H9 (cell line): Measurements from ENCODE around the gene AURKA. TPM values are rescaled to one million over a fixed set of nuclear protein-coding genes. Genes with fewer than 3 reads are reported as not detected.
"Not testable (repeated sequence)": the region's sequence is repeated elsewhere in the genome, so short reads cannot be mapped to it uniquely, and the experiment has no call there.

ENCODE experiments used
- DNase-seq: peaks from one replicate; pipeline ENCODE4 v3.0.0-alpha.2; 2017
- H2AFZ ChIP-seq: one replicate; pipeline ENCODE4 v1.6.1; 2013; ENCODE audit warnings: mild to moderate bottlenecking, low read length, control low read depth, moderate library complexity
- H2AK5ac ChIP-seq: 2 replicates; pipeline ENCODE4 v1.6.1; 2013; ENCODE audit warnings: low read length, control low read depth, mixed read lengths; ENCODE audit not compliant: insufficient read length
- H2BK120ac ChIP-seq: one replicate; pipeline ENCODE4 v1.6.1; 2013; ENCODE audit warnings: low read depth, mild to moderate bottlenecking, low read length, control low read depth, inconsistent platforms; ENCODE audit not compliant: poor library complexity, severe bottlenecking
- H2BK12ac ChIP-seq: 2 replicates; pipeline ENCODE4 v1.6.1; 2013; ENCODE audit warnings: low read length, control low read depth, mixed read lengths, low read depth; ENCODE audit not compliant: insufficient read length
- H2BK15ac ChIP-seq: 2 replicates; pipeline ENCODE4 v1.6.1; 2013; ENCODE audit warnings: low read depth, low read length, control low read depth
- H2BK20ac ChIP-seq: one replicate; pipeline ENCODE4 v1.6.1; 2013; ENCODE audit warnings: low read depth, mild to moderate bottlenecking, low read length, control low read depth, inconsistent platforms; ENCODE audit not compliant: poor library complexity, severe bottlenecking
- H2BK5ac ChIP-seq: 2 replicates; pipeline ENCODE4 v1.6.1; 2013; ENCODE audit warnings: low read length, control low read depth, mixed read lengths; ENCODE audit not compliant: insufficient read length
- H3K14ac ChIP-seq: 2 replicates; pipeline ENCODE4 v1.6.1; 2013; ENCODE audit warnings: low read length, control low read depth; ENCODE audit not compliant: insufficient read depth
- H3K18ac ChIP-seq: 2 replicates; pipeline ENCODE4 v1.6.1; 2013; ENCODE audit warnings: low read depth, mild to moderate bottlenecking, mixed read lengths, low read length, control low read depth; ENCODE audit not compliant: insufficient read length
- H3K23ac ChIP-seq: 2 replicates; pipeline ENCODE4 v1.6.1; 2013; ENCODE audit warnings: low read length, control low read depth, mixed read lengths, low read depth; ENCODE audit not compliant: insufficient read length
- H3K23me2 ChIP-seq: 2 replicates; pipeline ENCODE4 v1.6.1; 2013; ENCODE audit warnings: low read depth, mild to moderate bottlenecking, mixed read lengths, low read length, control low read depth; ENCODE audit not compliant: insufficient read length, poor library complexity, severe bottlenecking
- H3K27ac ChIP-seq: 2 replicates; pipeline ENCODE4 v1.5.1; 2013; ENCODE audit warnings: low read length, control low read depth, mixed read lengths, low read depth; ENCODE audit not compliant: insufficient read length
- H3K27me3 ChIP-seq: 2 replicates; pipeline ENCODE4 v1.6.1; 2013; ENCODE audit warnings: low read length, control low read depth, inconsistent platforms; ENCODE audit not compliant: insufficient read depth
- H3K4ac ChIP-seq: 2 replicates; pipeline ENCODE4 v1.6.1; 2013; ENCODE audit warnings: low read depth, mild to moderate bottlenecking, control low read depth, inconsistent platforms, low read length, moderate library complexity
- H3K4me1 ChIP-seq: 2 replicates; pipeline ENCODE4 v1.6.1; 2013; ENCODE audit warnings: low read length, control low read depth, inconsistent platforms; ENCODE audit not compliant: insufficient read depth
- H3K4me2 ChIP-seq: 2 replicates; pipeline ENCODE4 v1.6.1; 2013; ENCODE audit warnings: low read length, control low read depth, mixed read lengths; ENCODE audit not compliant: insufficient read length, insufficient read depth
- H3K56ac ChIP-seq: 2 replicates; pipeline ENCODE4 v1.6.1; 2013; ENCODE audit warnings: low read depth, mild to moderate bottlenecking, mixed read lengths, low read length, control low read depth; ENCODE audit not compliant: insufficient read length
- H3K79me1 ChIP-seq: 2 replicates; pipeline ENCODE4 v1.6.1; 2013; ENCODE audit warnings: low read depth, mild to moderate bottlenecking, moderate library complexity, low read length, control low read depth, inconsistent platforms; ENCODE audit not compliant: insufficient read depth, poor library complexity, severe bottlenecking
- H3K79me2 ChIP-seq: 2 replicates; pipeline ENCODE4 v1.6.1; 2013; ENCODE audit warnings: low read length, control low read depth, inconsistent platforms; ENCODE audit not compliant: insufficient read depth
- H3K9ac ChIP-seq: 2 replicates; pipeline ENCODE4 v1.6.1; 2013; ENCODE audit warnings: low read length, control low read depth, mixed read lengths; ENCODE audit not compliant: insufficient read length; ENCODE audit errors: extremely low read depth
- H3K9me3 ChIP-seq: one replicate; pipeline ENCODE4 v1.6.1; 2013; ENCODE audit warnings: low read depth, low read length, inconsistent platforms; ENCODE audit not compliant: control insufficient read depth
- H3T11ph ChIP-seq: one replicate; pipeline ENCODE4 v1.6.1; 2013; ENCODE audit warnings: mild to moderate bottlenecking, low read length, control low read depth, inconsistent platforms
- H4K20me1 ChIP-seq: one replicate; pipeline ENCODE4 v1.6.1; 2013; ENCODE audit not compliant: control insufficient read depth, insufficient read length, insufficient read depth
- H4K5ac ChIP-seq: 2 replicates; pipeline ENCODE4 v1.6.1; 2013; ENCODE audit warnings: low read depth, mild to moderate bottlenecking, mixed read lengths, low read length, control low read depth; ENCODE audit not compliant: insufficient read length
- H4K8ac ChIP-seq: replicated peaks from 2 replicates; pipeline ENCODE4 v1.6.1; 2013; ENCODE audit warnings: low read length, control low read depth, mixed read lengths, low read depth; ENCODE audit not compliant: insufficient read length
- H4K91ac ChIP-seq: 2 replicates; pipeline ENCODE4 v1.6.1; 2013; ENCODE audit warnings: low read depth, mild to moderate bottlenecking, moderate library complexity, mixed read lengths, low read length, control low read depth; ENCODE audit not compliant: insufficient read length
- H3K27ac Mint-ChIP-seq, 3 experiments: 2 replicates in 2 of 3; 3 replicates in 1 of 3; pipeline ENCODE4 v1.8.0; 2020 to 2021; ENCODE audit warnings: mixed read lengths in 3 of 3, mild to moderate bottlenecking in 1 of 3, moderate library complexity in 1 of 3
- H3K27me3 Mint-ChIP-seq: 2 replicates; pipeline ENCODE4 v1.8.0; 2021; ENCODE audit warnings: low read depth, mild to moderate bottlenecking, moderate library complexity, mixed read lengths
- H3K36me3 Mint-ChIP-seq, 3 experiments: 2 replicates in 2 of 3; 3 replicates in 1 of 3; pipeline ENCODE4 v1.8.0; 2020 to 2021; ENCODE audit warnings: low read depth in 3 of 3, mixed read lengths in 3 of 3; ENCODE audit not compliant: insufficient read depth in 1 of 3
- H3K4me1 Mint-ChIP-seq, 2 experiments: 2 replicates each; pipeline ENCODE4 v1.8.0; 2020; ENCODE audit warnings: mixed read lengths in 2 of 2
- H3K4me3 Mint-ChIP-seq, 2 experiments: 2 replicates in 1 of 2; 3 replicates in 1 of 2; pipeline ENCODE4 v1.8.0; 2020 to 2021; ENCODE audit warnings: mild to moderate bottlenecking in 2 of 2, mixed read lengths in 2 of 2, moderate library complexity in 1 of 2
- H3K9me3 Mint-ChIP-seq, 2 experiments: 2 replicates in 1 of 2; 3 replicates in 1 of 2; pipeline ENCODE4 v1.8.0; 2020; ENCODE audit warnings: mild to moderate bottlenecking in 2 of 2, mixed read lengths in 2 of 2, moderate library complexity in 1 of 2
- CTCF ChIP-seq: fragments of 200-600 bp; sonication (generic); conservative IDR thresholded peaks from 3 replicates; pipeline ENCODE4 v1.8.0; 2021; ENCODE audit warnings: antibody characterized with exemption, mild to moderate bottlenecking
- WGBS: extraction: QIAGEN DNeasy Blood & Tissue Kit; methylation state at CpG from one replicate; pipeline ENCODE4 v1.1.7; 2013; ENCODE audit warnings: missing lambda C conversion rate, low lambda C conversion rate, mixed read lengths; ENCODE audit not compliant: insufficient read length; ENCODE audit errors: extremely low coverage; 5-methylcytosine and 5-hydroxymethylcytosine counted together
- total RNA-seq: library from RNA; stranded (reverse); gene quantifications from 2 replicates; pipeline ENCODE4 v1.2.1, GENCODE V29; 2021

The AURKA gene
- total RNA-seq, 1 experiment from 2014 or later, result 86.8 TPM

- Mint-ChIP-seq H3K27ac (no peak overlapping the region), H3K4me3 (no peak overlapping the region), H3K4me1 (peaks cover 12% of the 10 kb centered on the region in 2 experiments), H3K36me3 (peaks cover 0 to 1% (median under 1%) of the 10 kb centered on the region in 3 experiments; a peak in 6 of 7 replicates), H3K27me3 (peaks cover 71% of the 10 kb centered on the region), H3K9me3 (peaks cover 34 to 35% of the 10 kb centered on the region in 2 experiments)
- no CpG with 5 or more reads among the region's 3 CpGs for WGBS
- H3K4me1 ChIP-seq, result no peaks in the 10 kb centered on the region
- no peak overlapping the region for H3K4ac ChIP-seq
- no peak for TF ChIP-seq CTCF
- H4K5ac ChIP-seq, result no peak overlapping the region
- no peak overlapping the region for H4K91ac ChIP-seq
- no peaks in the 10 kb centered on the region for H3K79me2 ChIP-seq
- no peak overlapping the region for H2BK120ac ChIP-seq
- no peak overlapping the region for H3K18ac ChIP-seq
- H4K8ac ChIP-seq, result no peak overlapping the region
- peaks cover 3% of the 10 kb centered on the region for H3K23me2 ChIP-seq
- H2BK12ac ChIP-seq, result no peak overlapping the region
- no peak overlapping the region for H2BK15ac ChIP-seq
- H3K56ac ChIP-seq, result no peak overlapping the region
- no peak overlapping the region for H3K27ac ChIP-seq
- no peak overlapping the region for H3K9ac ChIP-seq
- no peak for DNase-seq
- H3K79me1 ChIP-seq, result no peaks in the 10 kb centered on the region
- H2AK5ac ChIP-seq, result no peak overlapping the region
- no peak overlapping the region for H3K14ac ChIP-seq
- no peak overlapping the region for H3K4me2 ChIP-seq
- no peak overlapping the region for H3T11ph ChIP-seq
- H2BK5ac ChIP-seq, result no peak overlapping the region
- no peaks in the 10 kb centered on the region for H4K20me1 ChIP-seq
- H2AFZ ChIP-seq, result no peak overlapping the region
- no peak overlapping the region for H3K23ac ChIP-seq
- H3K9me3 ChIP-seq, result no peaks in the 10 kb centered on the region
- H2BK20ac ChIP-seq, result no peak overlapping the region
- H3K27me3 ChIP-seq, result peaks cover 22% of the 10 kb centered on the region; the same call in 1 of the 2 replicates
Measured at GRCh38 chr20:56342783-56343182, 49.2 kb downstream of the AURKA start.

GRCh38 chr20:56336709-56337108 is 55.3 kb downstream of the AURKA start:
- H2BK120ac ChIP-seq, H2BK5ac ChIP-seq, DNase-seq, H3T11ph ChIP-seq, H3K9ac ChIP-seq, H2BK15ac ChIP-seq, H3K27ac Mint-ChIP-seq, H2AFZ ChIP-seq, H2AK5ac ChIP-seq, H4K20me1 ChIP-seq, H3K14ac ChIP-seq, H3K18ac ChIP-seq, H3K4me2 ChIP-seq, H2BK20ac ChIP-seq, H3K4me1 Mint-ChIP-seq, H3K23ac ChIP-seq, H3K79me2 ChIP-seq, H3K27me3 ChIP-seq, H4K5ac ChIP-seq, H3K27ac ChIP-seq, H4K91ac ChIP-seq, H3K4me3 Mint-ChIP-seq, H3K4me1 ChIP-seq, H3K4ac ChIP-seq, H3K23me2 ChIP-seq, H2BK12ac ChIP-seq, H3K56ac ChIP-seq, H3K79me1 ChIP-seq, H4K8ac ChIP-seq: not testable (repeated sequence)
- Mint-ChIP-seq H3K9me3 (peaks cover 77 to 82% of the 10 kb centered on the region in 2 experiments), H3K36me3 (peaks cover 5 to 27% (median 6%) of the 10 kb centered on the region in 3 experiments; a peak in 6 of 7 replicates), H3K27me3 (peaks cover 17% of the 10 kb centered on the region)
- H3K9me3 ChIP-seq, result peaks cover 43% of the 10 kb centered on the region
- WGBS, result no CpG with 5 or more reads among the region's 8 CpGs
